Measurements from ENCODE around the gene TRIM69.
"Not testable (repeated sequence)": the region's sequence is repeated elsewhere in the genome, so short reads cannot be mapped to it uniquely, and the experiment has no call there.

The TRIM69 gene

GRCh38 chr15:44715797-44716334 lies 20.5 kb upstream of the TRIM69 start:
- Mint-ChIP-seq H3K36me3 (ENCODE audit: low read depth) (peaks cover 30% of the 10 kb centered on the region), H3K27ac (no peak overlapping the region), H3K27me3 (ENCODE audit: low read depth, poor library complexity) (peaks cover 16% of the 10 kb centered on the region), H3K9me3 (no peaks in the 10 kb centered on the region), H3K4me1 (peaks cover 26% of the 10 kb centered on the region), H3K4me3 (no peak overlapping the region)
- no peak for DNase-seq
- TF ChIP-seq CTCF (IDR thresholded peaks at IDR 0.05) = no peak

GRCh38 chr15:44716983-44717602 lies 19.2 kb upstream of the TRIM69 start:
- Mint-ChIP-seq H3K27me3 (ENCODE audit: low read depth, poor library complexity) (peaks cover 15% of the 10 kb centered on the region), H3K4me1 (peaks cover 21% of the 10 kb centered on the region), H3K9me3 (no peaks in the 10 kb centered on the region), H3K4me3 (no peak overlapping the region), H3K27ac (no peak overlapping the region), H3K36me3 (ENCODE audit: low read depth) (peaks cover 30% of the 10 kb centered on the region)
- DNase-seq = no peak
- no peak for TF ChIP-seq CTCF (IDR thresholded peaks at IDR 0.05)

GRCh38 chr15:44718180-44718926 lies 18.0 kb upstream of the TRIM69 start:
- Mint-ChIP-seq H3K27ac (no peak overlapping the region), H3K4me3 (no peak overlapping the region), H3K36me3 (ENCODE audit: low read depth) (peaks cover 30% of the 10 kb centered on the region), H3K27me3 (ENCODE audit: low read depth, poor library complexity) (peaks cover 6% of the 10 kb centered on the region), H3K9me3 (no peaks in the 10 kb centered on the region), H3K4me1 (peaks cover 11% of the 10 kb centered on the region)
- DNase-seq = no peak
- no peak for TF ChIP-seq CTCF (IDR thresholded peaks at IDR 0.05)

- TF ChIP-seq CTCF (IDR thresholded peaks at IDR 0.05) = no peak
- Mint-ChIP-seq H3K27me3 (ENCODE audit: low read depth, poor library complexity) (peaks cover under 1% of the 10 kb centered on the region), H3K9me3 (no peaks in the 10 kb centered on the region), H3K4me1 (peaks cover 7% of the 10 kb centered on the region), H3K36me3 (ENCODE audit: low read depth) (peaks cover 30% of the 10 kb centered on the region), H3K27ac (peak overlapping the region; percentile 84), H3K4me3 (no peak overlapping the region)
- no peak for DNase-seq
These were observed 17.4 kb upstream of the TRIM69 start for GRCh38 chr15:44718927-44719292.

- Mint-ChIP-seq H3K4me1 (peaks cover 7% of the 10 kb centered on the region), H3K27ac (peak overlapping the region; percentile 84), H3K36me3 (ENCODE audit: low read depth) (peaks cover 30% of the 10 kb centered on the region), H3K4me3 (no peak overlapping the region), H3K9me3 (no peaks in the 10 kb centered on the region), H3K27me3 (ENCODE audit: low read depth, poor library complexity) (no peaks in the 10 kb centered on the region)
- no peak for TF ChIP-seq CTCF (IDR thresholded peaks at IDR 0.05)
- no peak for DNase-seq
These were observed 16.9 kb upstream of the TRIM69 start for GRCh38 chr15:44719293-44719999.

GRCh38 chr15:44720000-44720435 lies 16.3 kb upstream of the TRIM69 start:
- not testable (repeated sequence) for H3K9me3 Mint-ChIP-seq; DNase-seq; H3K27me3 Mint-ChIP-seq (ENCODE audit: low read depth, poor library complexity); H3K4me1 Mint-ChIP-seq; H3K27ac Mint-ChIP-seq; H3K4me3 Mint-ChIP-seq
- peaks cover 26% of the 10 kb centered on the region for H3K36me3 Mint-ChIP-seq (ENCODE audit: low read depth)

Measured in nephron progenitor cell (in vitro differentiated cells).